ENCODE data around the gene TRAPPC2L.

DNA sequence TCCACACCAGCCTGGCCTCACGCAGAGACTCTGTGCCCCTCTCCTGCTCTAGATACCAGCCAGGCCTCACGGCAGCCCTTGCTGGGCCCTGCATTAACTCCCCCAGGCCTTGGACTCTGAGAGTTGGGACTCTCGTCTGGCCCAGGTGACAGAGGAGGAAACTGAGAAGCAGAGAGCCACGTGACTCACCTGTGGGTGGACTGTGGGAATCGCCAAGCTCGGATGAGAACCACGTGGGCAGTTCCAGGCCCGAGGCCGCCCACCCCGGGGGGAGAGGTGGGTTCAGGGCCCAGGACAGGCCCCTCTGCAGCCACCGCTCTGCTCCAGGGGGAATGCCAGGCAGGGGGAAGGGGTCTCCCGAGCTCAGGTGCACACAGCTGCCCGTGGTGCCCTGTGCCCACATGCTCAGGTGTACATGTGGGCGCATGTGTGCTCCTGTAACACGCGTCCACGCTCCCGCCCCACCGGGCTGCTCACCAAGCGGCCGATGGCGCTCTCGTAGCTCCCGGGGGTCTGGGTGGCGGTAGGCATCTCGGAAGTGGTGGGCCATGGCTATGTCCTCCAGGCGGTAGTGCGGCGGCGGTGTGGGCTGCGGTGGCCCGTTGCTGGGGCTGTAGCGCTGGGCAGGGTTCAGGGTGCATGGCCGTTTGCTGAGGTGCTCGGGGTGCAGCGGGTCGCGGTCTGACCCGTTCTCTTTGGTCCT is 27.8 kb downstream of the TRAPPC2L start:
- TF ChIP-seq POLR2A (IDR thresholded peaks at IDR 0.05) (no peak), POLR2AphosphoS5 (IDR thresholded peaks at IDR 0.05) (no peak)
- TF ChIP-seq, protein P1, sequence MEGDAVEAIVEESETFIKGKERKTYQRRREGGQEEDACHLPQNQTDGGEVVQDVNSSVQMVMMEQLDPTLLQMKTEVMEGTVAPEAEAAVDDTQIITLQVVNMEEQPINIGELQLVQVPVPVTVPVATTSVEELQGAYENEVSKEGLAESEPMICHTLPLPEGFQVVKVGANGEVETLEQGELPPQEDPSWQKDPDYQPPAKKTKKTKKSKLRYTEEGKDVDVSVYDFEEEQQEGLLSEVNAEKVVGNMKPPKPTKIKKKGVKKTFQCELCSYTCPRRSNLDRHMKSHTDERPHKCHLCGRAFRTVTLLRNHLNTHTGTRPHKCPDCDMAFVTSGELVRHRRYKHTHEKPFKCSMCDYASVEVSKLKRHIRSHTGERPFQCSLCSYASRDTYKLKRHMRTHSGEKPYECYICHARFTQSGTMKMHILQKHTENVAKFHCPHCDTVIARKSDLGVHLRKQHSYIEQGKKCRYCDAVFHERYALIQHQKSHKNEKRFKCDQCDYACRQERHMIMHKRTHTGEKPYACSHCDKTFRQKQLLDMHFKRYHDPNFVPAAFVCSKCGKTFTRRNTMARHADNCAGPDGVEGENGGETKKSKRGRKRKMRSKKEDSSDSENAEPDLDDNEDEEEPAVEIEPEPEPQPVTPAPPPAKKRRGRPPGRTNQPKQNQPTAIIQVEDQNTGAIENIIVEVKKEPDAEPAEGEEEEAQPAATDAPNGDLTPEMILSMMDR (IDR thresholded peaks at IDR 0.05 in 8 of 11, conservative IDR thresholded peaks at IDR 0.05 in 3 of 11), result no peak
